PC-3 (cell line): ENCODE results near the gene SYNE1.

Source experiments
- CTCF ChIP-seq: fragments of 300-600 bp; sonication (generic); conservative IDR thresholded peaks from 2 replicates; pipeline ENCODE4 v1.5.1; 2017; ENCODE audit warnings: antibody characterized with exemption, low read depth, mild to moderate bottlenecking, low read length
- EZH2 ChIP-seq: fragments of 300-600 bp; sonication (generic); IDR thresholded peaks from one replicate; pipeline ENCODE4 v1.6.1; 2017; ENCODE audit warnings: antibody characterized with exemption, mild to moderate bottlenecking, low read length; ENCODE audit not compliant: unreplicated experiment
- EZH2phosphoT487 ChIP-seq: fragments of 300-600 bp; sonication (generic); IDR thresholded peaks from 2 replicates; pipeline ENCODE4 v1.6.1; 2018; ENCODE audit warnings: mild to moderate bottlenecking, antibody characterized with exemption, low read length, borderline replicate concordance

GRCh38 chr6:152272486-152272885 is 364.7 kb downstream of the SYNE1 start:
- TF ChIP-seq CTCF: no peak
- no peak for TF ChIP-seq EZH2phosphoT487
- no peak for TF ChIP-seq EZH2
